Mesodermal cell (in vitro differentiated cells): ENCODE measurements around the gene AMACR. TPM values are rescaled to one million over a fixed set of nuclear protein-coding genes. Genes with fewer than 3 reads are reported as not detected.
A peak's percentile ranks its signal among the peaks of the same experiment; 100 is the strongest.

Source experiments
- H3K27ac ChIP-seq: 2 replicates; pipeline ENCODE4 v1.7.0; 2013; ENCODE audit warnings: mild to moderate bottlenecking, low read depth, low read length, moderate library complexity; ENCODE audit not compliant: severe bottlenecking
- H3K36me3 ChIP-seq: 2 replicates; pipeline ENCODE4 v1.7.1; 2013; ENCODE audit warnings: mild to moderate bottlenecking, low read length, moderate library complexity; ENCODE audit not compliant: control insufficient read depth, insufficient read depth
- H3K4me1 ChIP-seq: one replicate; pipeline ENCODE4 v1.7.1; 2013; ENCODE audit warnings: mild to moderate bottlenecking, low read length; ENCODE audit not compliant: insufficient read depth, control insufficient read depth, poor library complexity, severe bottlenecking
- H3K4me3 ChIP-seq: 2 replicates; pipeline ENCODE4 v1.7.0; 2013; ENCODE audit warnings: low read length, control low read depth, mild to moderate bottlenecking; ENCODE audit not compliant: insufficient read depth, poor library complexity, severe bottlenecking; ENCODE audit errors: extremely low read depth
- H3K9me3 ChIP-seq: 2 replicates; pipeline ENCODE4 v1.7.1; 2013; ENCODE audit warnings: mild to moderate bottlenecking, low read length, moderate library complexity; ENCODE audit not compliant: control insufficient read depth
- WGBS, 2 experiments: methylation state at CpG; one replicate each; pipeline ENCODE4 v1.1.5; 2013; ENCODE audit warnings: missing lambda C conversion rate in 2 of 2; ENCODE audit not compliant: insufficient coverage in 2 of 2; 5-methylcytosine and 5-hydroxymethylcytosine counted together
- polyA plus RNA-seq, 2 experiments: library from polyadenylated mRNA; stranded (reverse); fragments of 50-300 nt; gene quantifications; one replicate each; pipeline ENCODE4 v1.2.3, GENCODE V29; 2013

AMACR gene
- polyA plus RNA-seq (2013, experiment 1 of 2), result 16.1 TPM
- 15.4 TPM for polyA plus RNA-seq (2013, experiment 2 of 2)

GRCh38 chr5:34007621-34008600 lies at the start of gene AMACR:
AMACR (minus strand) TSS chr5:34008050; CDS start chr5:34008019, 31 bp downstream.
- H3K4me3 ChIP-seq, result peak within 1 kb of the TSS; percentile 63
- peak within 1 kb of the TSS; percentile 94 for H3K27ac ChIP-seq
- peaks cover 4% of the 10 kb centered on the region for H3K4me1 ChIP-seq
- H3K9me3 ChIP-seq, result no peaks in the 10 kb centered on the region
- H3K36me3 ChIP-seq, result peaks cover 11% of the 10 kb centered on the region
- WGBS, 2 experiments, result 0 to 1% methylated on average over 64 to 66 of the region's 76 CpGs

DNA sequence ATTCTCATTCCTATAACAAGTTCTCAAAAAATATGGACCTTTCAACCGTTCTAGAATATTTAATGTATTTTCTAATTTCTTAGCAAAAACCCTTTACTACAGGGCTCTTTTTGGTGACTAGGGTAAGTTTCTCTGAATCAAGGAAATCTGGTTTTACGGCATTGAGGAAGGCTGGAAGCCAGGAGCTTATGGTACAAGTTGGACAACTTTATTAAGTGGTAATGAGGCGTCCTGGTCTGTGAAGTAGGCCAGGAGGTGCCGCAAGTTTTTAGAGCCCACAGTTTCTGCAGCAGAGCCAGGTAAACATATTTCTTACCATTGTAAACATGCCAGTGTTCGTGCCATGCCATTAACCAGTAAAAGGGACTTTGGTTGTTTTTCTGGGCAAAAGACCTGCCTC lies 49.7 kb upstream of the AMACR start:
- peaks cover 5% of the 10 kb centered on the region for H3K9me3 ChIP-seq
- WGBS, 2 experiments, result 90 to 100% methylated on average over 2 of the region's 5 CpGs

GRCh38 chr5:34057118-34057517 lies 49.3 kb upstream of the AMACR start:
- WGBS, 2 experiments, result 100% methylated on average over 3 of the region's 3 CpGs; no CpG with 5 or more reads in 1 of the 2 experiments
- Histone ChIP-seq H3K4me3 (no peak overlapping the region), H3K4me1 (peaks cover 10% of the 10 kb centered on the region), H3K27ac (no peak overlapping the region), H3K36me3 (no peaks in the 10 kb centered on the region), H3K9me3 (peaks cover 7% of the 10 kb centered on the region)

More for the DNA sequence above, 49.7 kb upstream of the AMACR start:
- no peaks in the 10 kb centered on the region for H3K36me3 ChIP-seq
- no peak overlapping the region for H3K27ac ChIP-seq
- H3K4me3 ChIP-seq, result no peak overlapping the region
- peaks cover 8% of the 10 kb centered on the region for H3K4me1 ChIP-seq

GRCh38 chr5:34055667-34056066 lies 47.8 kb upstream of the AMACR start:
- Histone ChIP-seq H3K27ac (no peak overlapping the region), H3K9me3 (peaks cover 2% of the 10 kb centered on the region), H3K36me3 (no peaks in the 10 kb centered on the region), H3K4me3 (no peak overlapping the region), H3K4me1 (peaks cover 10% of the 10 kb centered on the region)
- 97% methylated on average over 3 of the region's 3 CpGs for WGBS, 2 experiments

- Histone ChIP-seq H3K4me3 (no peak overlapping the region), H3K36me3 (no peaks in the 10 kb centered on the region), H3K9me3 (peaks cover 2% of the 10 kb centered on the region), H3K27ac (no peak overlapping the region), H3K4me1 (peaks cover 10% of the 10 kb centered on the region)
- no CpG with 5 or more reads among the region's 1 CpG for WGBS, 2 experiments
Measured at GRCh38 chr5:34054400-34054729, 46.5 kb upstream of the AMACR start.

GRCh38 chr5:34053571-34054399 lies 45.9 kb upstream of the AMACR start:
- peak overlapping the region; percentile 20 for H3K27ac ChIP-seq

GRCh38 chr5:34053133-34053532 lies 45.3 kb upstream of the AMACR start:
- H3K9me3 ChIP-seq, result peaks cover 2% of the 10 kb centered on the region
- H3K4me1 ChIP-seq, result peaks cover 10% of the 10 kb centered on the region
- 67 to 87% methylated on average over 2 of the region's 2 CpGs for WGBS, 2 experiments
- no peak overlapping the region for H3K27ac ChIP-seq
- H3K36me3 ChIP-seq, result no peaks in the 10 kb centered on the region
- no peak overlapping the region for H3K4me3 ChIP-seq

More at GRCh38 chr5:34053571-34054399, 45.9 kb upstream of the AMACR start:
- Histone ChIP-seq H3K9me3 (peaks cover 2% of the 10 kb centered on the region), H3K4me3 (no peak overlapping the region), H3K36me3 (no peaks in the 10 kb centered on the region), H3K4me1 (peaks cover 10% of the 10 kb centered on the region)
- 76 to 92% methylated on average over 3 of the region's 5 CpGs for WGBS, 2 experiments

DNA sequence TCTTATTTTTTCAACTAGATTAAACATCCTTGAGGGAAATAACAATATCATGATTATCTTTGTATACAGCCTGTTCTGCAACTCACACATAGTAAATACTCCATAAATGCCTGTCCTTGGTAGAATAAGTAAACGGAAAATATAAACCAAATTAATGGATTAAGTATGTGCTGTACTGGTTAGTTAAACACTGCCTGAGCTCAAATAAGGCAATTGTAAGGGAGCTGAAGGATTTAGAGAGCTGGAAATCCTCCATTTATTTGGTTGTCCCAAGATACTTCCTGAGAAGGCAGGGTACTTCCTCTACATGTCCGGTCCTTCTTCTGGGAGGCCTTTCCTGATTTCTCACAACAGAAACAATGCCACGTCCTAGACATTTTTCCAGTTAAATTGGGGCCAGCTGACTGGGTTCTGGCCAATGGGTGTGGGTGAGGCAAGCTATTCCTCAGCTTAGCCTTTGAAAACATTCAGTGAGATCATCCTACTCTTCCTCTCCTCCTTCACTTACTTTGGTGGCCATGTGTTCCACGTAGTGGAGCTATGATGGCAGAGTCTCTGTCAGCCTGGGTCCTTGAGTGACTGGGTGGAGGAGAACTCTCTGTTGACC lies 43.6 kb upstream of the AMACR start:
- Histone ChIP-seq H3K4me1 (peaks cover 10% of the 10 kb centered on the region), H3K27ac (no peak overlapping the region), H3K36me3 (no peaks in the 10 kb centered on the region), H3K4me3 (no peak overlapping the region), H3K9me3 (peaks cover 2% of the 10 kb centered on the region)
- WGBS, 2 experiments, result 78% methylated on average over 2 of the region's 4 CpGs; no CpG with 5 or more reads in 1 of the 2 experiments

DNA sequence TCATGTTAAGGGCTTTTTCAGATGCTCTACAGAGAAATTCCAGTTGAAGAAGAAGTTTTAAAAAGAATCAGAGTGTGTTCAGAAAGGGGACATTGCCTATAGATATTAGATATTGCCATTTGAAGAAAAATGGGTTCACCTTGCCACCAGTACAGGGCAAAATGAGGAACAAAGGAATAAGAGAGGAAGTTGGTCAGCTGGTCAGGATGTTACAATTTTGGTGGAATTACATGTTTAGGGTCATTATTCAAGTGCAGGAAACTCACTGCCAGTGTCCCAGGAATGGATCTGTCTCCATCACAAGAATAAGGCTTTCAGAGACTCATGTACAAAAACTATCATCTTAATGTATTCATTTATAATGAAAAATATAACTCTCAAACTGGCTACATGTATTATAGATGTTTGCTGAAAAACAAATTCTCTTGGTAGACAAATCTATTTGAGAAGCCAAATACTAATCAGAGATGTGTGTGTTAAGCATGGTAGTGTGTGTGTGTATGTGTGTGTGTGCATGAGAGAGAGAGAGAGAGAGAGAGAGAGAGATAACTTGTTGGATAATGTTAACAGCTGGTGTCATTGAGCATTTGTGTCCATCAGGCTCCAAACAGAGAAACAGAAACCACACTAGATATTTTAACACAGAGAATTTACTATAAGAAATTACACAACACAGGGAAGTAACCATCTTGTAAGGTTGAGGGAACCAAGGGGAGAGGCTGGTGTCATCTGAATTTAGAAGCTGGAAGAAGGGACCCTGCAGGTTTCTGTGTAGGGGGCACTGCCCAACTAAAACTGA lies 40.1 kb upstream of the AMACR start:
- Histone ChIP-seq H3K4me1 (peaks cover 7% of the 10 kb centered on the region), H3K36me3 (no peaks in the 10 kb centered on the region), H3K4me3 (no peak overlapping the region), H3K27ac (no peak overlapping the region), H3K9me3 (peaks cover 2% of the 10 kb centered on the region)

- no peak overlapping the region for H3K27ac ChIP-seq
- no peaks in the 10 kb centered on the region for H3K36me3 ChIP-seq
- H3K4me1 ChIP-seq, result no peaks in the 10 kb centered on the region
- WGBS, 2 experiments, result 65 to 77% methylated on average over 3 to 4 of the region's 4 CpGs
- no peaks in the 10 kb centered on the region for H3K9me3 ChIP-seq
- H3K4me3 ChIP-seq, result no peak overlapping the region
Measured at GRCh38 chr5:34047143-34047542, 39.3 kb upstream of the AMACR start.
